GM23248 (cell line): ENCODE measurements around the gene PAXX.

ENCODE experiments used
- EZH2 ChIP-seq: fragments of 200-600 bp; sonication (generic); IDR thresholded peaks from 2 replicates; pipeline ENCODE4 v1.6.1; 2018; ENCODE audit warnings: antibody characterized with exemption, mild to moderate bottlenecking; ENCODE audit not compliant: insufficient read depth, poor library complexity, severe bottlenecking
- EZH2phosphoT487 ChIP-seq: fragments of 200-600 bp; sonication (generic); IDR thresholded peaks from 2 replicates; pipeline ENCODE4 v1.6.1; 2018; ENCODE audit warnings: antibody characterized with exemption, moderate library complexity, mild to moderate bottlenecking, low read depth; ENCODE audit not compliant: insufficient read depth

DNA sequence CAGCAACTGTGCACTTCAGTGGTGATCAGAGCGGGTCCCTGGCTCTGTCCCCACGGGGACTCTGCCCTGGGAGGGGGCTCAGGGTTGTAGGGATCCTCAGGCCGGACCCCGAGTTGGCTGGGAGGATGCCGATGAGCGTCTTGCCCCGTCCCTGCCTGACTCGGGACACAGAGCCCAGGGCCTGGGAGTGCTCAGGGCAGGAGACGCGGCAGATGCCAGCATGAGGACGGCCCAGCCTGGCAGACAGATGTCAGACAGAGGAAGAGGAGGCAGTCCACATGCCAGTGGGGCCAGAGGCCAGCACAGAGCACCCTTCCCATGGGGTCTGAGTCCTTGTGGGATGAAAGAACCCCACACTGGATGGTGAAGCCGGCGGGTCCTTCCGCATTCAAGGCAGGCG is 28.9 kb upstream of the PAXX start:
- no peak for TF ChIP-seq EZH2
- TF ChIP-seq EZH2phosphoT487 = no peak
